Omental fat pad (tissue), 4 donors: ENCODE measurements around the gene AGO3. TPM values are rescaled to one million over a fixed set of nuclear protein-coding genes. Genes with fewer than 3 reads are reported as not detected.
A peak's percentile ranks its signal among the peaks of the same experiment; 100 is the strongest.

Experiments
- ATAC-seq: fragments of 150-250 bp; one replicate; pipeline ENCODE4 v1.9.1; 2016; ENCODE audit warnings: mild to moderate bottlenecking, moderate library complexity; ENCODE audit not compliant: low FRiP score
- DNase-seq: peaks from one replicate; pipeline ENCODE4 v3.0.0-alpha.2; 2019; ENCODE audit warnings: low spot score
- CTCF ChIP-seq, 3 donors: fragments of 450-650 bp; IDR thresholded peaks; one replicate each; pipeline ENCODE4 v1.5.1; 2016 to 2017; ENCODE audit warnings: antibody characterized with exemption in 3 of 3, mild to moderate bottlenecking in 3 of 3, moderate library complexity in 2 of 3
- total RNA-seq, 4 donors: library from RNA; depleted of rRNA; stranded (reverse); fragments of >200 nt; gene quantifications; one replicate each; pipeline ENCODE4 v1.1.0, GENCODE V29; 2016

The AGO3 gene
- total RNA-seq, 4 donors from 2014 or later = 22.3 to 39.9 (median 30.6) TPM

- ATAC-seq (no peak), DNase-seq (no peak)
- no peak for TF ChIP-seq CTCF (IDR thresholded peaks at IDR 0.05)
Measured at GRCh38 chr1:36085126-36085525, 154.2 kb downstream of the AGO3 start.

GRCh38 chr1:36085686-36086526 lies 155.0 kb downstream of the AGO3 start:
- TF ChIP-seq CTCF (IDR thresholded peaks at IDR 0.05) = no peak
- DNase-seq = no peak
- no peak for ATAC-seq

GRCh38 chr1:36086529-36087232 lies 155.8 kb downstream of the AGO3 start:
- no peak for TF ChIP-seq CTCF (IDR thresholded peaks at IDR 0.05)
- ATAC-seq (no peak), DNase-seq (no peak)

- no peak for TF ChIP-seq CTCF (IDR thresholded peaks at IDR 0.05)
- ATAC-seq = no peak
- no peak for DNase-seq
Measured at GRCh38 chr1:36087233-36088123, 156.6 kb downstream of the AGO3 start.

GRCh38 chr1:36088265-36088576 lies 157.3 kb downstream of the AGO3 start:
- no peak for DNase-seq
- TF ChIP-seq CTCF (IDR thresholded peaks at IDR 0.05) = no peak
- no peak for ATAC-seq

GRCh38 chr1:36088577-36089392 lies 157.9 kb downstream of the AGO3 start, which contains the start of gene ADPRS:
Gene ADPRS (plus strand): TSS chr1:36088892. CDS start chr1:36088905, 13 bp downstream.
- peak in 2 of 3 donors; percentile 96 to 97 for TF ChIP-seq CTCF (IDR thresholded peaks at IDR 0.05)
- peak; percentile 50 for DNase-seq
- peak; percentile 89 for ATAC-seq
